Large intestine (tissue), 3 donors: Measurements from ENCODE around the gene MFAP2. TPM values are rescaled to one million over a fixed set of nuclear protein-coding genes. Genes with fewer than 3 reads are reported as not detected.

Experiments used
- DNase-seq, 2 donors: peaks; one replicate each; pipeline versions ENCODE4 v3.0.0 to v3.0.0-alpha.2; 2013
- H3K27ac ChIP-seq: one replicate; pipeline ENCODE4 v1.5.1; 2013; ENCODE audit warnings: low read length
- H3K27me3 ChIP-seq: 2 replicates; pipeline ENCODE4 v1.6.1; 2013; ENCODE audit warnings: low read length; ENCODE audit not compliant: control insufficient read depth, insufficient read depth
- H3K36me3 ChIP-seq: 2 replicates; pipeline ENCODE4 v1.6.1; 2013; ENCODE audit warnings: low read length; ENCODE audit not compliant: control insufficient read depth, insufficient read depth
- H3K4me1 ChIP-seq: one replicate; pipeline ENCODE4 v1.6.1; 2013; ENCODE audit warnings: low read length; ENCODE audit not compliant: control insufficient read depth, insufficient read depth
- H3K4me3 ChIP-seq: one replicate; pipeline ENCODE4 v1.5.1; 2013; ENCODE audit warnings: low read length
- H3K9me3 ChIP-seq: one replicate; pipeline ENCODE4 v1.6.1; 2013; ENCODE audit warnings: mild to moderate bottlenecking, low read depth, low read length, moderate library complexity; ENCODE audit not compliant: control insufficient read depth
- WGBS: methylation state at CpG from one replicate; pipeline ENCODE4 v1.1.5; 2013; ENCODE audit warnings: low lambda C conversion rate; ENCODE audit not compliant: insufficient coverage; 5-methylcytosine and 5-hydroxymethylcytosine counted together
- polyA plus RNA-seq: library from polyadenylated mRNA; unstranded; fragments of 120-200 nt; gene quantifications from one replicate; pipeline ENCODE4 v1.2.1, GENCODE V29; 2013

Gene MFAP2
- polyA plus RNA-seq, 1 donor = 121 TPM

- Histone ChIP-seq H3K9me3 (no peaks in the 10 kb centered on the region), H3K4me3 (no peak overlapping the region), H3K4me1 (no peaks in the 10 kb centered on the region), H3K27ac (no peak overlapping the region), H3K36me3 (peaks cover 32% of the 10 kb centered on the region), H3K27me3 (no peaks in the 10 kb centered on the region)
- no peak for DNase-seq
- no CpG with 5 or more reads among the region's 15 CpGs for WGBS
Measured at GRCh38 chr1:16993521-16994038, 13.2 kb upstream of the MFAP2 start.

GRCh38 chr1:16992675-16993074 lies 12.3 kb upstream of the MFAP2 start:
- Histone ChIP-seq H3K36me3 (peaks cover 36% of the 10 kb centered on the region), H3K27ac (no peak overlapping the region), H3K4me3 (no peak overlapping the region), H3K27me3 (no peaks in the 10 kb centered on the region), H3K9me3 (no peaks in the 10 kb centered on the region), H3K4me1 (no peaks in the 10 kb centered on the region)
- DNase-seq = no peak
- 83% methylated on average over 1 of the region's 9 CpGs for WGBS

- peaks cover 42% of the 10 kb centered on the region for H3K36me3 ChIP-seq
Measured at GRCh38 chr1:16992102-16992501, 11.7 kb upstream of the MFAP2 start.

GRCh38 chr1:16991571-16991970 lies 11.2 kb upstream of the MFAP2 start:
- H3K9me3 ChIP-seq = no peaks in the 10 kb centered on the region
- WGBS = no CpG with 5 or more reads among the region's 12 CpGs
- H3K4me3 ChIP-seq = no peak overlapping the region
- no peak for DNase-seq
- H3K27ac ChIP-seq = no peak overlapping the region
- H3K4me1 ChIP-seq = no peaks in the 10 kb centered on the region
- peaks cover 41% of the 10 kb centered on the region for H3K36me3 ChIP-seq
- no peaks in the 10 kb centered on the region for H3K27me3 ChIP-seq

More at GRCh38 chr1:16992102-16992501, 11.7 kb upstream of the MFAP2 start:
- Histone ChIP-seq H3K27me3 (no peaks in the 10 kb centered on the region), H3K9me3 (no peaks in the 10 kb centered on the region), H3K4me3 (no peak overlapping the region), H3K4me1 (no peaks in the 10 kb centered on the region), H3K27ac (no peak overlapping the region)
- no CpG with 5 or more reads among the region's 12 CpGs for WGBS
- DNase-seq = no peak

DNA sequence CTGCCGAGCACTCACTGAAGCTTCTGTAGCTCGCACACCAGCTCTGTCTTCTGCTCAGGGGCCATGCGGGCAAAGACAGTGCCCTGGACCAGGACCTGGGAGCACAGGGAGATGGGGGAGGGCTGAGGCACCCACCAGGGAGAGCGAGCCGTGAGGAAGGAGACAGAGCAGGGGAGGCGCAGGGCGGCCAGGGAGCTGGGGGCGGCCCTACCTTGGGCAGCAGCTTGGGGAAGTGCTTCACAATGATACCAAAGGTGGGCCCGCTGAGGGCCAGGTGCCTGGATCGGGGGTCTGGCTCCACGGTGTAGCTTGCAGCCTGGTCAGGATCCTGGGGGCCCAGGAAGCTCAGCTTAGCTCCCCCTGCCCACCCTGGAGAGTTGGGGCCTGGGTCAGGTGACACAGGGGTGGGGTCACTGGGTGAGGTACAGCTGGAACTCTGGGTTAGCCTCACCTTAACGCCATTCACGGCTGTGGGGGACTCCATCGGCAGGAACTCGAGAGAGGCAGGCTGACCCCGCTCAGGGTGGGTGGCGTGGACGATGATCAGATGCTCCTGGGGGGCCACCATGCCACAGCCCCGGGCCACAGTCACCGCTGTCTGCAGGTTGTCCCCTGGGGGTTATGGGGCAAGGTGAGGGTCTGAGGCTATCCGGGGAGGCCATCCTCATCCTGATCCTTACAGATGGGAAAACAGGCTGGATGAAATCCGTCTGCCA lies 9.4 kb upstream of the MFAP2 start:
- Histone ChIP-seq H3K27me3 (no peaks in the 10 kb centered on the region), H3K9me3 (no peaks in the 10 kb centered on the region), H3K4me3 (no peak overlapping the region), H3K27ac (no peak overlapping the region), H3K4me1 (no peaks in the 10 kb centered on the region), H3K36me3 (peaks cover 33% of the 10 kb centered on the region)
- DNase-seq = no peak
- WGBS = no CpG with 5 or more reads among the region's 22 CpGs

GRCh38 chr1:16988210-16988609 lies 7.8 kb upstream of the MFAP2 start:
- Histone ChIP-seq H3K4me3 (no peak overlapping the region), H3K4me1 (no peaks in the 10 kb centered on the region), H3K9me3 (no peaks in the 10 kb centered on the region), H3K36me3 (peaks cover 33% of the 10 kb centered on the region), H3K27ac (no peak overlapping the region), H3K27me3 (no peaks in the 10 kb centered on the region)
- no CpG with 5 or more reads among the region's 13 CpGs for WGBS
- DNase-seq = no peak

- no peaks in the 10 kb centered on the region for H3K9me3 ChIP-seq
- DNase-seq = no peak
- no peak overlapping the region for H3K27ac ChIP-seq
- H3K4me3 ChIP-seq = no peak overlapping the region
- WGBS = no CpG with 5 or more reads among the region's 16 CpGs
- H3K27me3 ChIP-seq = no peaks in the 10 kb centered on the region
- H3K4me1 ChIP-seq = no peaks in the 10 kb centered on the region
- peaks cover 30% of the 10 kb centered on the region for H3K36me3 ChIP-seq
Measured at GRCh38 chr1:16986962-16987361, 6.5 kb upstream of the MFAP2 start.

GRCh38 chr1:16986560-16986959 lies 6.1 kb upstream of the MFAP2 start:
- Histone ChIP-seq H3K27ac (no peak overlapping the region), H3K4me3 (no peak overlapping the region), H3K27me3 (no peaks in the 10 kb centered on the region), H3K36me3 (peaks cover 28% of the 10 kb centered on the region), H3K9me3 (no peaks in the 10 kb centered on the region), H3K4me1 (no peaks in the 10 kb centered on the region)
- WGBS = no CpG with 5 or more reads among the region's 23 CpGs
- DNase-seq = no peak

DNA sequence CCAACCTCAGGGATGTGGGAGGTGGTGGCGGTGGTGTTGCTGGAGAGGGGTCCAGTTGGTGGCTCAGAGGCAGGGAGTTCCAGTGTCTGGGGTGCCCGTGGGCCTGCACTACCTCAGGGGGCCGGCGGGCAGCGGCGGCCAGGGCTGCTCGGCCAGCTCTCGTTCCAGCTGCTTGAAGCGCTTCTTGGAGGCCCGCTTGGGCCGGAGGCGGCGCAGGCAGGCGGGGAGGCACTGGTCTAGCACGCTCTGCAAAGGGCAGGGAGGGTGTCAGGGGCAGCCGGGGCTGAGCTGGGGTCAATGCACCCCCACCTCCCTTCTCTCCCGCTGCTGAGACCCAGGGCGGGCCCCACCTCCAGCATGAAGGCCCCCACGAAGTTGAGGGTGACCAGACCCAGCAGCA lies 5.7 kb upstream of the MFAP2 start:
- no peak overlapping the region for H3K27ac ChIP-seq
- no peak overlapping the region for H3K4me3 ChIP-seq
- no peaks in the 10 kb centered on the region for H3K9me3 ChIP-seq
- DNase-seq = no peak
- no peaks in the 10 kb centered on the region for H3K4me1 ChIP-seq
- H3K27me3 ChIP-seq = no peaks in the 10 kb centered on the region
- no CpG with 5 or more reads among the region's 19 CpGs for WGBS
- peaks cover 24% of the 10 kb centered on the region for H3K36me3 ChIP-seq

GRCh38 chr1:16984717-16985116 lies 4.3 kb upstream of the MFAP2 start:
- peaks cover 5% of the 10 kb centered on the region for H3K4me1 ChIP-seq
- peak; percentile 35 to 39 for DNase-seq
- H3K27ac ChIP-seq = peak overlapping the region; percentile 23
- no peak overlapping the region for H3K4me3 ChIP-seq
- peaks cover 19% of the 10 kb centered on the region for H3K36me3 ChIP-seq
- no CpG with 5 or more reads among the region's 7 CpGs for WGBS
- no peaks in the 10 kb centered on the region for H3K27me3 ChIP-seq
- no peaks in the 10 kb centered on the region for H3K9me3 ChIP-seq

GRCh38 chr1:16983649-16984048 lies 3.2 kb upstream of the MFAP2 start:
- peaks cover 16% of the 10 kb centered on the region for H3K4me1 ChIP-seq
- H3K36me3 ChIP-seq = peaks cover 19% of the 10 kb centered on the region
- H3K27me3 ChIP-seq = no peaks in the 10 kb centered on the region
- peak; percentile 19 to 42 for DNase-seq
- no CpG with 5 or more reads among the region's 4 CpGs for whole genome bisulfite sequencing
- H3K9me3 ChIP-seq = no peaks in the 10 kb centered on the region
- no peak overlapping the region for H3K27ac ChIP-seq
- no peak overlapping the region for H3K4me3 ChIP-seq
